Panc1 (cell line): ENCODE results near the gene MAGI1. TPM values are rescaled to one million over a fixed set of nuclear protein-coding genes. Genes with fewer than 3 reads are reported as not detected.

ENCODE experiments used
- ATAC-seq: fragments of 200-7000 bp; cut with Tn5 transposase; 2 replicates; pipeline ENCODE4 v1.9.1; 2020; ENCODE audit warnings: mild to moderate bottlenecking, moderate library complexity
- BruUV-seq: library from RNA; stranded (reverse); fragments of 400-500 nt; replicated peaks from 2 replicates; lab custom pipeline; 2021; lab: Mats Ljungman, UMichigan
- CTCF ChIA-PET: fragments of 300-600 bp; sonication (Branson Sonifier 250); formaldehyde crosslinking; loops from one replicate; lab custom pipeline; 2022; ENCODE audit warnings: antibody characterized with exemption; lab: Charles Lee
- POLR2A ChIA-PET: fragments of 300-600 bp; sonication (Branson Sonifier 250); formaldehyde crosslinking; loops from one replicate; lab custom pipeline; 2022; ENCODE audit warnings: antibody characterized with exemption; lab: Charles Lee
- DNase-seq: peaks from one replicate; pipeline ENCODE4 v3.0.0-alpha.2; 2010; ENCODE audit warnings: low read depth, low spot score
- H3K27ac ChIP-seq: 2 replicates; pipeline ENCODE4 v1.5.1; 2011; ENCODE audit warnings: mild to moderate bottlenecking, low read length, inconsistent platforms
- H3K27me3 ChIP-seq: fragments of 200-500 bp; sonication (Bioruptor generic); 2 replicates; pipeline ENCODE4 v1.6.0; 2014; ENCODE audit warnings: low read length, inconsistent platforms; ENCODE audit not compliant: control insufficient read depth, insufficient read depth
- H3K36me3 ChIP-seq: fragments of 200-500 bp; sonication (Bioruptor generic); 2 replicates; pipeline ENCODE4 v1.5.1; 2014; ENCODE audit warnings: inconsistent platforms, mild to moderate bottlenecking, low read length, moderate library complexity; ENCODE audit not compliant: control insufficient read depth, insufficient read depth
- H3K4me1 ChIP-seq: 2 replicates; pipeline ENCODE4 v1.5.1; 2011; ENCODE audit warnings: inconsistent platforms, mild to moderate bottlenecking, low read length, moderate library complexity; ENCODE audit not compliant: control insufficient read depth, insufficient read depth
- H3K4me3 ChIP-seq, 2 experiments: 2 replicates each; pipeline ENCODE4 v1.5.1; 2011 to 2012; ENCODE audit warnings: low read depth in 2 of 2, low read length in 2 of 2, mild to moderate bottlenecking in 2 of 2, inconsistent platforms in 1 of 2, moderate library complexity in 1 of 2
- H3K9me3 ChIP-seq: fragments of 200-500 bp; sonication (Bioruptor generic); 2 replicates; pipeline ENCODE4 v1.5.1; 2014; ENCODE audit warnings: low read depth, mild to moderate bottlenecking, inconsistent platforms, low read length, moderate library complexity; ENCODE audit not compliant: control insufficient read depth, insufficient read depth
- POLR2AphosphoS5 ChIP-seq: IDR thresholded peaks from 2 replicates; pipeline ENCODE4 v1.6.1; 2012; ENCODE audit warnings: mild to moderate bottlenecking, low read depth, low read length, moderate library complexity
- SIN3A ChIP-seq: IDR thresholded peaks from 2 replicates; pipeline ENCODE4 v1.6.1; 2012; ENCODE audit warnings: low read depth, mild to moderate bottlenecking, low read length, moderate library complexity, borderline replicate concordance; ENCODE audit not compliant: insufficient read depth
- TCF7L2 ChIP-seq: IDR thresholded peaks from 2 replicates; pipeline ENCODE4 v1.6.1; 2011; ENCODE audit warnings: mild to moderate bottlenecking, low read depth, low read length, inconsistent platforms
- in situ Hi-C: cut with HindIII; loops from 2 replicates; pipeline ENCODE4 v1.10.0; 2016; ENCODE audit warnings: low sequenced_read_pairs, low pct_unique_long_range_greater_than_20kb
- intact Hi-C: fragments of 100-400 bp; cut with micrococcal nuclease; formaldehyde crosslinking; loops from one replicate; pipeline ENCODE4 v1.10.0; 2022; ENCODE audit not compliant: unreplicated experiment
- total RNA-seq: library from RNA; stranded (reverse); gene quantifications from one replicate; pipeline ENCODE4 v1.2.1, GENCODE V29; 2021; ENCODE audit not compliant: unreplicated experiment
- TF ChIP-seq, protein P1 (sequence below), 2 experiments: IDR thresholded peaks; 2 replicates each; pipeline ENCODE4 v1.6.1; 2011 to 2012; ENCODE audit warnings: low read depth in 2 of 2, control low read depth in 1 of 2, low read length in 1 of 2, mild to moderate bottlenecking in 1 of 2, moderate library complexity in 1 of 2; ENCODE audit not compliant: insufficient read depth in 1 of 2
- TF ChIP-seq, protein P2 (sequence below): fragments of 450-650 bp; IDR thresholded peaks from 2 replicates; pipeline ENCODE4 v1.5.1; 2017; ENCODE audit warnings: mild to moderate bottlenecking

MAGI1 gene
- total RNA-seq, 1 experiment from 2014 or later = 9.5 TPM

DNA sequence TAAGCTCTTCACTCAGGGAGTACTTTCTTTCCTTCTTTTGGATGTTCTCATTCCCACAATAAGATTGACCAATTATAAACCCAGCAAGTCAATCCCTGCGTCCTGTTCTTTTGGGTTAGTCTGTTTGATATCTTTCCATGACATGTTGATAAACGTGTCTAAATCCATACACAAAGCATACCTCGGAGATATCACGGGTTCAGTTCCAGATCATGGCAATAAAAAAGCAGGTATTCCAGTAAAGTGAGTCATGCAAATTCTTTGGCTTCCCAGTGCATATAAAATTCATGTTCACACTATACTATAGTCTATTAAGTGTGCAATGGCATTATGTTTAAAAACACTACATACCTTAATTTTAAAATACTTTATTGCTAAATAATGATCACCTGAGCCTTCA is 667.7 kb downstream of the MAGI1 start:
- POLR2A ChIA-PET = no interaction called here
- ATAC-seq = no peak

DNA sequence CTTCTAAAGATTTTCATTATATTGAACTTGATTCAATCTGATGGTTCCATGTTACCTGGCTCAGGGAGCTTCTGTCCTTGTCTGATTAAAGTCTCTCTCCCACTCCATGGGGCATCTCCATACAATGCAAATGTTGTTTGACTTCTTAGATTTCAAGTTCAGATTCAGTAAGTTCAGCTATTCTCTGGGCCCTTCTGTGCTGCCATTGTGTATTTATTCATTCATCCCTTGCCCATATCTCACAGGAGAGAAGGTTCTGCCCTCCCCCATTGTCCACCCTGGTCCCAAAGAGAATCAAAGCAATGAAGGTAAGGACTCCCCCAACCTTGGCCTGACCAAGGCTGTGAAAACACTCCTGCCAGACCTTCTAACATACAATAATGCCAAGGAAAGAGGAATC is 669.9 kb downstream of the MAGI1 start:
- POLR2A ChIA-PET = no interaction called here
- intact Hi-C loops (no loop called here), in situ Hi-C loops (no loop called here)
- TF ChIP-seq, protein P1, sequence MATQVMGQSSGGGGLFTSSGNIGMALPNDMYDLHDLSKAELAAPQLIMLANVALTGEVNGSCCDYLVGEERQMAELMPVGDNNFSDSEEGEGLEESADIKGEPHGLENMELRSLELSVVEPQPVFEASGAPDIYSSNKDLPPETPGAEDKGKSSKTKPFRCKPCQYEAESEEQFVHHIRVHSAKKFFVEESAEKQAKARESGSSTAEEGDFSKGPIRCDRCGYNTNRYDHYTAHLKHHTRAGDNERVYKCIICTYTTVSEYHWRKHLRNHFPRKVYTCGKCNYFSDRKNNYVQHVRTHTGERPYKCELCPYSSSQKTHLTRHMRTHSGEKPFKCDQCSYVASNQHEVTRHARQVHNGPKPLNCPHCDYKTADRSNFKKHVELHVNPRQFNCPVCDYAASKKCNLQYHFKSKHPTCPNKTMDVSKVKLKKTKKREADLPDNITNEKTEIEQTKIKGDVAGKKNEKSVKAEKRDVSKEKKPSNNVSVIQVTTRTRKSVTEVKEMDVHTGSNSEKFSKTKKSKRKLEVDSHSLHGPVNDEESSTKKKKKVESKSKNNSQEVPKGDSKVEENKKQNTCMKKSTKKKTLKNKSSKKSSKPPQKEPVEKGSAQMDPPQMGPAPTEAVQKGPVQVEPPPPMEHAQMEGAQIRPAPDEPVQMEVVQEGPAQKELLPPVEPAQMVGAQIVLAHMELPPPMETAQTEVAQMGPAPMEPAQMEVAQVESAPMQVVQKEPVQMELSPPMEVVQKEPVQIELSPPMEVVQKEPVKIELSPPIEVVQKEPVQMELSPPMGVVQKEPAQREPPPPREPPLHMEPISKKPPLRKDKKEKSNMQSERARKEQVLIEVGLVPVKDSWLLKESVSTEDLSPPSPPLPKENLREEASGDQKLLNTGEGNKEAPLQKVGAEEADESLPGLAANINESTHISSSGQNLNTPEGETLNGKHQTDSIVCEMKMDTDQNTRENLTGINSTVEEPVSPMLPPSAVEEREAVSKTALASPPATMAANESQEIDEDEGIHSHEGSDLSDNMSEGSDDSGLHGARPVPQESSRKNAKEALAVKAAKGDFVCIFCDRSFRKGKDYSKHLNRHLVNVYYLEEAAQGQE (IDR thresholded peaks at IDR 0.05; ENCODE audit: insufficient read depth in 1 of 2, low read depth in 2 of 2, low read length in 1 of 2) = no peak
- TF ChIP-seq POLR2AphosphoS5 (no peak), TCF7L2 (no peak), SIN3A (no peak)
- TF ChIP-seq, protein P2, sequence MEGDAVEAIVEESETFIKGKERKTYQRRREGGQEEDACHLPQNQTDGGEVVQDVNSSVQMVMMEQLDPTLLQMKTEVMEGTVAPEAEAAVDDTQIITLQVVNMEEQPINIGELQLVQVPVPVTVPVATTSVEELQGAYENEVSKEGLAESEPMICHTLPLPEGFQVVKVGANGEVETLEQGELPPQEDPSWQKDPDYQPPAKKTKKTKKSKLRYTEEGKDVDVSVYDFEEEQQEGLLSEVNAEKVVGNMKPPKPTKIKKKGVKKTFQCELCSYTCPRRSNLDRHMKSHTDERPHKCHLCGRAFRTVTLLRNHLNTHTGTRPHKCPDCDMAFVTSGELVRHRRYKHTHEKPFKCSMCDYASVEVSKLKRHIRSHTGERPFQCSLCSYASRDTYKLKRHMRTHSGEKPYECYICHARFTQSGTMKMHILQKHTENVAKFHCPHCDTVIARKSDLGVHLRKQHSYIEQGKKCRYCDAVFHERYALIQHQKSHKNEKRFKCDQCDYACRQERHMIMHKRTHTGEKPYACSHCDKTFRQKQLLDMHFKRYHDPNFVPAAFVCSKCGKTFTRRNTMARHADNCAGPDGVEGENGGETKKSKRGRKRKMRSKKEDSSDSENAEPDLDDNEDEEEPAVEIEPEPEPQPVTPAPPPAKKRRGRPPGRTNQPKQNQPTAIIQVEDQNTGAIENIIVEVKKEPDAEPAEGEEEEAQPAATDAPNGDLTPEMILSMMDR = no peak
- no TSS peak for BruUV-seq
- ATAC-seq (no peak), DNase-seq (no peak)
- H3K27me3 ChIP-seq = no peaks in the 10 kb centered on the region
- CTCF ChIA-PET = no interaction called here
- H3K4me1 ChIP-seq = no peaks in the 10 kb centered on the region
- no peaks in the 10 kb centered on the region for H3K36me3 ChIP-seq
- H3K9me3 ChIP-seq = no peaks in the 10 kb centered on the region
- no peak overlapping the region for H3K4me3 ChIP-seq
- H3K27ac ChIP-seq = no peak overlapping the region

More for the DNA sequence above, 667.7 kb downstream of the MAGI1 start:
- DNase-seq = no peak
- Histone ChIP-seq H3K27ac (no peak overlapping the region), H3K36me3 (no peaks in the 10 kb centered on the region), H3K9me3 (no peaks in the 10 kb centered on the region), H3K4me1 (no peaks in the 10 kb centered on the region), H3K27me3 (no peaks in the 10 kb centered on the region), H3K4me3 (no peak overlapping the region)
- CTCF ChIA-PET = no interaction called here
- intact Hi-C loops = no loop called here
- TF ChIP-seq, protein P1 (IDR thresholded peaks at IDR 0.05; ENCODE audit: insufficient read depth in 1 of 2, low read depth in 2 of 2, low read length in 1 of 2) = no peak
- TF ChIP-seq, protein P2 = no peak
- TF ChIP-seq SIN3A (no peak), TCF7L2 (no peak), POLR2AphosphoS5 (no peak)
- BruUV-seq = no TSS peak
- in situ Hi-C loops = no loop called here
